ENCODE results near the gene SMOC2.

- no peak for TF ChIP-seq CTCF (IDR thresholded peaks at IDR 0.05; ENCODE audit: poor library complexity)
- no peak for TF ChIP-seq EZH2 (IDR thresholded peaks at IDR 0.05; ENCODE audit: borderline replicate concordance)
- TF ChIP-seq EZH2phosphoT487 (IDR thresholded peaks at IDR 0.05; ENCODE audit: low read depth, severe bottlenecking, unreplicated experiment) = no peak
These were observed 98.2 kb downstream of the SMOC2 start for GRCh38 chr6:168538892-168539811.
